ENCODE results near the gene UBE3C.

UBE3C gene

GRCh38 chr7:157312941-157313340, 174.2 kb downstream of the UBE3C start:
- Histone ChIP-seq H3K4me2 (ENCODE audit: low read depth, low read length) (no peak overlapping the region), H3K36me3 (replicated peaks; ENCODE audit: insufficient read depth, low read length) (no peaks in the 10 kb centered on the region), H3K27ac (ENCODE audit: low read length) (no peak overlapping the region), H3K4me1 (ENCODE audit: low read length) (no peaks in the 10 kb centered on the region), H3F3A (ENCODE audit: insufficient read depth, low read length) (no peaks in the 10 kb centered on the region), H4K20me1 (ENCODE audit: insufficient read depth, low read length) (no peaks in the 10 kb centered on the region), H3K4me3 (ENCODE audit: low read length) (no peak overlapping the region), H3K9me2 (replicated peaks; ENCODE audit: insufficient read depth, low read length) (no peaks in the 10 kb centered on the region), H3K9me3 (replicated peaks; ENCODE audit: insufficient read depth, low read length) (no peaks in the 10 kb centered on the region), H3K27me3 (replicated peaks; ENCODE audit: insufficient read depth, low read length) (no peaks in the 10 kb centered on the region), H2AFZ (ENCODE audit: low read length) (no peak overlapping the region), H3K79me2 (ENCODE audit: low read length) (no peaks in the 10 kb centered on the region), H3K9ac (ENCODE audit: low read length) (no peak overlapping the region)
- TF ChIP-seq EZH2 (optimal IDR thresholded peaks at IDR 0.05; ENCODE audit: low read depth, low read length) (no peak), EZH2phosphoT487 (IDR thresholded peaks at IDR 0.05; ENCODE audit: low read length) (no peak), CTCF (IDR thresholded peaks at IDR 0.05; ENCODE audit: low read length) (no peak)
- no peak for DNase-seq

GRCh38 chr7:157313645-157314044, 174.9 kb downstream of the UBE3C start:
- H2AFZ ChIP-seq (ENCODE audit: low read length) = no peak overlapping the region
- no peak overlapping the region for H3K9ac ChIP-seq (ENCODE audit: low read length)
- H3K36me3 ChIP-seq (replicated peaks; ENCODE audit: insufficient read depth, low read length) = no peaks in the 10 kb centered on the region
- no peak overlapping the region for H3K4me2 ChIP-seq (ENCODE audit: low read depth, low read length)
- no peaks in the 10 kb centered on the region for H3F3A ChIP-seq (ENCODE audit: insufficient read depth, low read length)
- no peak overlapping the region for H3K4me3 ChIP-seq (ENCODE audit: low read length)
- no peak overlapping the region for H3K27ac ChIP-seq (ENCODE audit: low read length)
- H3K79me2 ChIP-seq (ENCODE audit: low read length) = no peaks in the 10 kb centered on the region
- H3K9me2 ChIP-seq (replicated peaks; ENCODE audit: insufficient read depth, low read length) = no peaks in the 10 kb centered on the region
- H3K9me3 ChIP-seq (replicated peaks; ENCODE audit: insufficient read depth, low read length) = no peaks in the 10 kb centered on the region
- H3K27me3 ChIP-seq (replicated peaks; ENCODE audit: insufficient read depth, low read length) = no peaks in the 10 kb centered on the region
- H4K20me1 ChIP-seq (ENCODE audit: insufficient read depth, low read length) = no peaks in the 10 kb centered on the region
- no peaks in the 10 kb centered on the region for H3K4me1 ChIP-seq (ENCODE audit: low read length)
- no peak for DNase-seq
- TF ChIP-seq EZH2phosphoT487 (IDR thresholded peaks at IDR 0.05; ENCODE audit: low read length) (no peak), CTCF (IDR thresholded peaks at IDR 0.05; ENCODE audit: low read length) (no peak), EZH2 (optimal IDR thresholded peaks at IDR 0.05; ENCODE audit: low read depth, low read length) (no peak)

DNA sequence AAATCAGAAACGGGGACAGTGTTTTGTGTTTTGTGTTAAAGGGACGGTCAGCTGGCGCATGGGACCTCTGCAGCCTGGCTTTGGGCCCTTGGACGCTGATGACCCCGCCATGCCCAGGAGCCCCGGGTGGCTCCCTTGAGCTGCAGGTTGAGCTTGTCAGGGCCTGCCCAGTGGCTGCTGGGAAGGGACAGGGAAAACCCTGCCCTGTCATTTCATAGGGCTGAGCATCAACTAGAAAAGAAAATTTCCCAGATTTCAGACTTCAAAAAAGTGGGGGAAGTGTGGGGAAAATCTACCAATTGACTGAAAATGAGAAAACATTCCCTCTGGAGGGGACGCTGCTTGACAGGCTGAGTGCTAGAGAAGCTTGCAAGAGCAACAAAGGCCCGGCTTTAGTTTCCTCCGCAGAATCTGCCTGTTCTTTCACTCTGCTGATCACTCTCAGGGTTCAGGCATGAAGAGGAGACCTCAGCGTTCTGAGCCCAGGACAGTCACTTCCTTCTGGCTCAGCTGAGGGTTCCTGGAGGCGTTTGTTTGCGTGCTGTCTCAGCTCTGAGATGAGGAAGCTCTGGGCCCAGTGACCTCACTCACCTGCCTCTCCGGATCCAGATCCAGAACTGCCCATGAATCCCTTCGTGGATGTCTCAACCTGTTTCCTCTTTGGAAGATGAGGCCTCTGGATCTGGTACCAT, 179.4 kb downstream of the UBE3C start:
- H3K36me3 ChIP-seq (replicated peaks; ENCODE audit: insufficient read depth, low read length) = no peaks in the 10 kb centered on the region
- H3K27me3 ChIP-seq (replicated peaks; ENCODE audit: insufficient read depth, low read length) = no peaks in the 10 kb centered on the region
- no peak overlapping the region for H3K4me2 ChIP-seq (ENCODE audit: low read depth, low read length)
- no peak overlapping the region for H3K4me3 ChIP-seq (ENCODE audit: low read length)
- H3K79me2 ChIP-seq (ENCODE audit: low read length) = no peaks in the 10 kb centered on the region
- no peaks in the 10 kb centered on the region for H3K9me2 ChIP-seq (replicated peaks; ENCODE audit: insufficient read depth, low read length)
- no peak for DNase-seq
- no peaks in the 10 kb centered on the region for H3K4me1 ChIP-seq (ENCODE audit: low read length)
- H3K27ac ChIP-seq (ENCODE audit: low read length) = no peak overlapping the region
- H3F3A ChIP-seq (ENCODE audit: insufficient read depth, low read length) = no peaks in the 10 kb centered on the region
- H2AFZ ChIP-seq (ENCODE audit: low read length) = no peak overlapping the region
- TF ChIP-seq EZH2 (optimal IDR thresholded peaks at IDR 0.05; ENCODE audit: low read depth, low read length) (no peak), EZH2phosphoT487 (IDR thresholded peaks at IDR 0.05; ENCODE audit: low read length) (no peak)
- no peaks in the 10 kb centered on the region for H4K20me1 ChIP-seq (ENCODE audit: insufficient read depth, low read length)
- H3K9ac ChIP-seq (ENCODE audit: low read length) = no peak overlapping the region
- no peaks in the 10 kb centered on the region for H3K9me3 ChIP-seq (replicated peaks; ENCODE audit: insufficient read depth, low read length)

Measured in MM.1S (cell line).